GM12891 (cell line): ENCODE measurements around the gene SPDYE1.
"Not testable (repeated sequence)": the region's sequence is repeated elsewhere in the genome, so short reads cannot be mapped to it uniquely, and the experiment has no call there.

Experiments
- DNase-seq: peaks from one replicate; pipeline ENCODE4 v3.0.0; 2011; ENCODE audit warnings: low spot score; ENCODE audit not compliant: insufficient read length
- FAIRE-seq: peaks from 2 replicates; lab custom pipeline; 2011; peaks lifted over from hg19 to GRCh38; lab: Jason Lieb, UNC
- PAX5 ChIP-seq: IDR thresholded peaks from 2 replicates; pipeline ENCODE4 v1.6.1; 2011; ENCODE audit warnings: low read length, moderate library complexity, mild to moderate bottlenecking; ENCODE audit not compliant: insufficient read depth, severe bottlenecking
- POLR2A ChIP-seq: IDR thresholded peaks from 2 replicates; pipeline ENCODE4 v1.6.1; 2011; ENCODE audit warnings: low read depth, low read length, control low read depth
- POLR2AphosphoS5 ChIP-seq: IDR thresholded peaks from 2 replicates; pipeline ENCODE4 v1.6.1; 2011; ENCODE audit warnings: low read depth, low read length, control low read depth
- SPI1 ChIP-seq: IDR thresholded peaks from 2 replicates; pipeline ENCODE4 v1.6.1; 2011; ENCODE audit warnings: low read depth, low read length, control low read depth
- TAF1 ChIP-seq: IDR thresholded peaks from 2 replicates; pipeline ENCODE4 v1.6.1; 2011; ENCODE audit warnings: low read depth, low read length, control low read depth

Gene SPDYE1

DNA sequence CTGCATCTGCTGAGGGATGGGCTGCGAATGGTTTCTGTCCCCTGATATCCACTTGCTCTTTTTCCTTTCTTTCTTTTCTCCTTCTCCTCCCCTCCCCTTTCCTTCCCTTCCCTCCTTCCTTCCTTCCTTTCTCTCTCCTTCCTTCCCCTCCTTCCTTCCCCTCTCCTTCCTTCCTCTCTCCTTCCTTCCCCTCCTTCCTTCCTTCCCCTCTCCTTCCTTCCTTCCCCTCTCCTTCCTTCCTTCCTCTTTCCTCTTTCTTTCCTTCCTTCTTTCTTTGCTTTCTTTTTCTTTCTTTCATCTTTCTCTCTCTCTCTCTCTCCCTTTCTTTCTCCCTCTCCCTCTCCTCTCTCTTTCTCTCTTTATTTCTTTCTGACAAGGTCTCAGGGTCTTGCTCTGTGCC, 20.2 kb upstream of the SPDYE1 start:
- FAIRE-seq: no peak
- no peak for TF ChIP-seq TAF1
- TF ChIP-seq POLR2AphosphoS5: no peak
- TF ChIP-seq PAX5: no peak
- TF ChIP-seq SPI1: no peak
- no peak for DNase-seq

DNA sequence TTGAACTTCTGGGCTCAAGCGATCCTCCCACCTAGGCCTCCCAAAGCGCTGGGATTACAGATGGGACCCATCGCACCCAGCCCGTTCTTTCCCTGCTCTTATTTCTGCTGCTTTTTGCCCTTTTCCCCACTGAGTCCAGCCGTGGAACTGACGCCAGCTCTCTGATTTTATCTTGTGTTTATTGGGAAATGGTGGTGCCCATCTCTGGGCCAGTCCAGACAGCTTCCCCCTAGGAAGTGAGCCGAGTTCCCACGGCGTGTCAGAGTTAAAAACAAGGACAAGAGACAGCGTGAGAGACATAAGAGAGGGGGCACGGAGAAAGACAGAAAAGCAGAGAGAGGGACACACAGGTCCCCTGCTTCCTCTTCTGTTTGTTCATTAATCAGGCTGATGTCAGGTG, 19.6 kb upstream of the SPDYE1 start:
- FAIRE-seq, DNase-seq: not testable (repeated sequence)

DNA sequence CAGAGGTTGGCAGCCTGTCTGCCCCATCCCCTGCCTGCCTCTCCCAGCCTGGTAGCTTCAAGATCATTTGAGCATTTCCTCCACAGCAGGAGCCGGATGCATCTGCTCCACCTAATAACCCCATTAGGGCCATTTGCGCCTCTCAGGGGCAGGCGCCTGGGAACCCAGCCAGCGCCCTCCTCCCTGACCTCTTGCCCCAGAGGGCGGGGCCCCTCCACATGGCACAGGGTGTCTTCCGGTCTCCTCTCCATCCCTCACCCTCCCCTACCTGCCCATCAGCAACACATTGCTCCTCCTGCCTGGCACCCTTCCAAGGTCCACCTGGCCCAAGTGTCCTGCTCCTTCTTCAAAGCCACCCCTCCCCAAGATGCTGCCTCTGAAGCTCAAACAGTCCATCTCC, 14.8 kb upstream of the SPDYE1 start:
- not testable (repeated sequence) for DNase-seq, FAIRE-seq

DNA sequence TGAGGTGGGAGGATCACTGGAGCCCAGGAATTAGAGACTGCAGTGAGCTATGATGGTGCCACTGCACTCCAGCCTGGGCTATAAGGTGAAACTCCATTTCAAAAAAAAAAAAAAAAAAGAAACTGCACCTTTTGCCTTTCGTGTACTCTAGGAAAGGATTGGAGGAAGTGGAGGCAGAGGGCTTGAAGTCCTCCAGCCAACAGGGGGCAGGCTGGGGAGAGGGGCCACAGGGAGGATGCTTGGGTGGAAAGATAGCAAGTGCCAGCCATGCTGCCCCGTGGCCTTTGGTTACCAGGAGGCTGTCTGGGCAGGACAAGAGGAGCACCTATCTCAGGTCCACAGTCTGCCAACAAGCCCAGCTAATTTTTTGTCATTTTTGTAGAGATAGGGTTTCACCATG, 14.0 kb upstream of the SPDYE1 start:
- DNase-seq, FAIRE-seq: not testable (repeated sequence)

DNA sequence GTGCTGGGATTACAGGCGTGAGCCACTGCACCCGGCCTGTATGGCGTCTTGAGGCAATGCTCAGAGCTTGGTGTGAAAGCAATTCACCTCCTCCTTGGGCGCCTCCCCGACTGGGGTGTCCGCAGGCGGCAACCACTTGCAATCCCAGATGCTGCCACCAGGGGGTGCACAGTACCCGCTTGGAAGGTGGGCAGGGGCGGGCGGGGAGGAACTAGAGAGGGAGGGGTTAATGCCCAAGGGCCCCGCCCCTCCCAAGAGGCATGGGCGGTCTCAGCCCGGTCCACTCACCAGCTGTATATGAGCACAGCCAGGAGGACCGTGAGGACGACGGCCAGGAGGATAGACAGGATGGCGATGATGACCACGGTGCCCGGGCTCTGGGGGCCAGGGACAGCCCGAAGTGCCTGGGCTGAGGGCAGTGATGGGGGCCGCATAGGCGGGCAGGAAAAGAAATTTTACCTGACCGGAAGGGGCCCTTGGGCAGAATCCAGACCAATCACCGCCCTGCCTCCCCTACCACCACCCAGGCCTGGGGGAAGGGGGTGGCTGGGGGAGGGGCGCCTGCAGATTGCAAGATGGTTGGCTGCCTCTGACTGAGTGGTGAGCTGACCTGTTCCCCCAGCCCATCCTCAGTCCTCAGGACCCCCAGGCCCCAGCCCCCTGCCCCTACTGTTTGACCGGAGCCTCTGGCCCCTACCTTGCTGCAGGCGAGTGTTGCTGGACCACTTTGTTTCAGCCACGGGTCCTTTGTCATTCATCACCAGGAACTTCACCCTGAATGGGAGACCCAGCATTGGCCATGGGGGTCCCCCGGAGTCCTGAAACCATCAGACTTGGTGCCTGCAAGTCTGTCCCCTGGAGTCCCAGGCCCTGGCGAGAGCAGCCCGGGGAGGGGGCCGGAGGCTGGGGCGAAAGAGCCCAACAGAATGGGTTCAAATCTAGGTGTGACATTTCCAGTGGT, 11.5 kb upstream of the SPDYE1 start:
- DNase-seq: peak; percentile 59
- FAIRE-seq: not testable (repeated sequence)

DNA sequence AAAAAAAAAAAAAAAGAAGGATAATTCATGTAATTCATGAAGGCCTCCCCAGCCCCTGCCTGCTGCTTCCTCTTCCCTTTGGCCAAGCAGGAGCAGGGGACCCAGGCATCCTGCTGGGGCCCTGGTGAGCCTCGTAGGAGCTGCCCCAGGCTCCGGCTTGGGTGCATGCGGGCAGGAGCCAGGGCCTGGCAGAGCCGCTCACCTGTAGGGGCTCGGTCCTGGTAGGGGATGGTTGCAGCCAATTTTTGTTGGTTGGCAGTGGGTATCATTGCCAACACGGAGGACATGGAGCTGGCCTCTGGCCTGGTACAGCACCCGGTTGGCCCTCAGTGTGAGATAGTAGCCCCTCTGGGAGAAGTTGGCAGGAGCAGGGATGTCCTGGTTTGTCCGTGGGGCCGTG, 10.2 kb upstream of the SPDYE1 start:
- not testable (repeated sequence) for FAIRE-seq, DNase-seq

DNA sequence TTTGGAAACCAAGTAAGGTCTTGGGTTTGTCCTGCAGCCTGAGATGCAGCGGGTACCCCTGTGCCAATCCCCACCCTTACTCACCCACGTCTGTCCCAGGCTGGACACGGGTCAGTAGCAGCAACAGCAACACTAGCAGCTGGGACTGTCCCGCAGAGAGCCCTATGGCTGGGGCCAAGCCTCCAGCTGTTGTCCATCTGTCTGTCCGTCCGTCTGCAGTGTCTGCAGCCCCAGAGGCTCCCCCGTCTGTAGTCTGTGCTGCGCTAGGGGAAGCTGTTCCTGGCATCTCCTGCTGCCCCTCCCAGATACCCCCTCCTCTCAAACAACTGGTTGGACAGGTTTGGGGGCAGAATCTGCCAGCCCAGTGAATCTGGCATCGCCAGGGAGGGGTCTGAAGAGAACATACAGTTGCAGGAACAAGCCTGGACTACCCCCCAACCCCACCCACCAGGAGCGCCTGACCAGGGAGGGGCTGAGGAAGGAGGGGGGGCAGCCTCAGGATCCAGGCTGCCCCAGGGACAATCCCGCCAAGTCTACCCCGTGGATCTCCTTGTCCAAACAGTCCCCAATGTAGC, 7.6 kb upstream of the SPDYE1 start:
- not testable (repeated sequence) for FAIRE-seq, DNase-seq

DNA sequence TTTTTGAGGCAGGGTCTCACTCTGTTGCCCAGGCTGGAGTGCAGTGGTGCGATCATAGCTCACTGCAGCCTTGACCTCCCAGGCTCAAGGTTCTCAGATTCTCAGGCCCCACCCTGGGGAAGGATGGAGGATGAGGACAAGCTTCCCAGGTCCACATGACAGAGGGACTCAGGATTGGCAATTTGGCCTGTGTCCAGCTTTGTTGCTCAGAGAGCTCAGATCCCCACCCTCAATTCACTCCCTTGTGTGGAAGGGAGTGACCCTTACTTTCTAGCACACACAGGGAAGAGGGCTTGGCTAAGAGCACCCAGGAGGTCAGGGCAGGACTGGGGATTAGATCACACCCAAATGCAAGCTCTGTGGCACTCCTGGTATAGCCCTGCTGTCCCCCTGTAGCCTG, 6.9 kb upstream of the SPDYE1 start:
- not testable (repeated sequence) for DNase-seq, FAIRE-seq

DNA sequence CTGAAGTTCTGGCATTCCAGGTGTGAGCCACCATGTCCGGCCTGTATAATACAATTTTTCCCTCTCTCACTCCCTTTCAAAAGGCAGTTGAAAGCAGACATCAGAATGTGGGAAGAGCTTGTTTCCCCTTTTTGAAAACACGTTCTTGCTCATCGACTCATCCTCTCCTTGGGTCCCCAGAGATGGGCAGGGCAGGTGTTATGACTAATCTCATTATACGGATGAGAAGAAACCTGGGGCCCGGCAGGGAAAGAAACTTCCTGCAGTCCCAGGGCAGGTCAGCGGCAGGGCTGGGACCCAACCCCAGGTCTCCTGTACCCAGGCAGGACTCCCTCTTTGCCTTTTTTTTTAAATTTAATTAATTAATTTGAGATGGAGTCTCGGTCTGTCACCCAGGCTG, 4.8 kb upstream of the SPDYE1 start:
- not testable (repeated sequence) for FAIRE-seq, DNase-seq

DNA sequence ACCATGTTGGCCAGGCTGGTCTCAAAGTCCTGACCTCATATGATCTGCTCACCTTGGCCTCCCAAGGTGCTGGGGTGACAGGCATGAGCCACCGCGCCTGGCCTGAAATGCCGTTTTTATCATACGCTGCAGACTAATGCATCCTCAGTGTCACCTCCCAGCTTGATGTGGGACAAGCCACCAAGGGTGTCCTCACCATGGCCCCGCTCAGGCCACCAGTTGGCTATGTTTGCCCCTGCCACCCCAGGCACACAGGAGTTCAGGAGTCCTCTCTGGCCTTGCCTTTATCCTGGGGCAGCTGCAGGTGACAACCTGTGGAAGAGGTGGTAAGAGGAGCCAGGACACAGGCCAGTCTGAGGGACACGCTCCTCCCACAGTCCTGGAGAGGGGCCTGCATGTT, 3.0 kb upstream of the SPDYE1 start:
- not testable (repeated sequence) for DNase-seq, FAIRE-seq

DNA sequence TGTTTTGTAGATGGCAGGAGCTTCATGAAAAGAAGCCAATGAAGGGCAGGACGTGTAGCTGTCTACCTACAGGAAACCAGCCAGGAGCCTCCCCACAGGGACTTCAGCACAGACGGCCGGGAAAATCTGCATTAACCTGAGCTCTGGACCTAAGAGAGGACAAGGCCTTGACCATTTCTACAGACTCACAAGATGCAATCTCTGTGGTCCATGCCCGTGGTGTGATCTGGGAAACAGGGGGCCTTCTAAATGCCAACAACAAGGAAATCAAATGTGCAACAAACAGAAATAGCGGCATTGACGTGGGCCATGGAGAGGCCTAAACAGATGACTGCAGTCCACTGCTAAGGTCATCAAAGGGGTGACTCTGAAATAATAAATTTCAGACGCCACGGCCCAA, 14.4 kb downstream of the SPDYE1 start:
- not testable (repeated sequence) for DNase-seq, FAIRE-seq

DNA sequence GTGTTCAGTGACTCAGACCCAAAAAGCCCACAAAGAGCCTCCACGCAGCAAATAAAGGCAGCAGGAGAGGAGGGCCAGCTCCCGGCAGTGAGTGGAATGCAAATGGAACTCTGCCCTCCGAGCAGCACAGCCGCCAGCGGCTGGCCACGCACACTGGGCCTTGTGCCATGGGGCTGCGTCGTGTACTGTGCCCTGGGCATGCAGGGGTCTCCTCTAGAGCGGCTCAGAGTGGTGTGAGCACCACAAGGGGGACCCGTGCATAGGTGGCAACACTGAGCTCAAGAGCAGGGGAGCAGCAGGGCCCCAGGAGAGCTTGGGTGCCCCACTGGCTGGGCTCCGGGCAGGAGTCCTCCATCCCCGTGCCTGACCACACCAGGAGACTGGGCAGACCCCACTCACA, 17.4 kb downstream of the SPDYE1 start:
- not testable (repeated sequence) for DNase-seq, FAIRE-seq

DNA sequence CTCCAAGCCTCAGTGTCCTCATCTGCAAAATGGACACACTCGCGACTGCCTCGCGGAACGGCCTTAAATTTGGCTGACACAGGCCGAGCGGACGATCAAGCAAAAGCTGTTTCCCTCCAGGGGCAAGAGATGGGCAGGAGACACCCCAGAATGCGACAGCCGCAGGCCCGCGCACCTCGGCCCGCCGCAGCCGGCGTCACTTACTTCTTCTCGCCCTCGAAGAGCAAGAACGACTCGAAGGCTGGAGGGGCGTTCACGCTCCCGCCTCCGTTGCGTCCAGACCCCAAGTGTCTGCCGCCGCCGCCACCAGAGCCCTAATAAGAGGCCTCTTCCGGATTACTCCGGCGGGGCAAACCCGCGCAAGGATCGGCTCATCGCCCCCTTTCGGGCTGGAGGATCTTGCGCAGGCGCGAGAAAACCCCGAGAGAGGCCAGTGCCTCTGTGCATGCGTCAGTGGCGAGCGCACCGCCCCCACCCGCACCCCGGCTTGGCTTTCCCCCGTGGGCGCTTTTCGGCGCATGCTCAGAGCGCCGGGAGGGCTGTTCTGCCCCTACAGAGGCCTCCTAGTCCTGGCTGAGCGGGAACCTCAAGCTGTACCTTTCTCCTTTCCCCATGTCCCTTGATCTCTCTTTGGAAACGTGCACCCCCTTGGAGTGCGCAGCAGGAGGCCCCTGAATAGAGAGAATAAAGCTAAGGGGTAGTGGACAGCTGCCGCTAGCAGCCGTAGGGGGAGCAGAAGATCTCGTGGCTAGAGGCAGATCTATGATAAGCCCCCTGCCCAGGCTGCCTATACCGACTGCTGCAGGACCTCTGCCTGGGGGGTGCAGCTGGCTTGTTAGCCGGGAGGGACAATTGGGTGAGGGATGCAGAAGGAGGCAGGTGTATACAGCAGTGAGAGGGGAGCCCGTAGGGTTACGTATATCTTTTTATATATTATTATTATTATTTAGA, 21.4 kb downstream of the SPDYE1 start:
- TF ChIP-seq POLR2A: peak; percentile 78
- TF ChIP-seq POLR2AphosphoS5: peak; percentile 76
- TF ChIP-seq TAF1: peak; percentile 87
- peak; percentile 97 for DNase-seq
- FAIRE-seq: not testable (repeated sequence)

DNA sequence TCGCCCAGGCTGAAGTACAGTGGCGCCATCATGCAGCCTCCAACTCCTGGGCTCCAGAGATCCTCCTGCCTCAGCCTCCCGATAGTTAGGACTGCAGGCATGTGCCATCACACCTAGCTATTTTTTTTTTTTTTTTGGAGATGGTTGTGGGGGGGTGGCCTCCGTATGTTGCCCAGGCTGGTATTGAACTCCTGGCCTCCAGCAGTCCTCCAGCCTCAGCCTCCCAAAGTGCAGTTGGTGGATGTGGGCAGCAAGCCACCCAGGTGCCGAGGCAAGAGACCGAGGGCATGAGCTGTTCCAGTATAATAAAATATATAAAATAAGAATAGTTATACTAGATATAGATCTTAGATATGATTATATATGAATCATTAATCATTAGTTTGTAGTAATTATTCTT, 22.1 kb downstream of the SPDYE1 start:
- not testable (repeated sequence) for FAIRE-seq, DNase-seq

DNA sequence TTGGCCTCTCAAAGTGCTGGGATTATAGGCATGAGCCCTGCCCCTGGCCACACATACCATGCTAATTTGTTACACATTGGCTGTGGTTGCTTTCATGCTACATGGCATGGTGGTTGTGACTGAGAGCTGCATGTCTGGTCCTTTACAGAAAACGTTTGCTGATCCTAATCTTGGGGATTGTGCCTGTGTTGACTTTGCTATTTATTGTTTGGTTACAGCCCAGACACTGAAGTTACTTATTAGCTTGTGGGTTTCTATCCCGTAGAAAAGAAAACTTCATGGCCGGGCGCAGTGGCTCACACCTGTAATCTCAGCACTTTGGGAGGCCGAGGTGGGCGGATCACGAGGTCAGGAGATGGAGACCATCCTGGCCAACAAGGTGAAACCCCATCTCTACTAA, 24.4 kb downstream of the SPDYE1 start:
- FAIRE-seq, DNase-seq: not testable (repeated sequence)

DNA sequence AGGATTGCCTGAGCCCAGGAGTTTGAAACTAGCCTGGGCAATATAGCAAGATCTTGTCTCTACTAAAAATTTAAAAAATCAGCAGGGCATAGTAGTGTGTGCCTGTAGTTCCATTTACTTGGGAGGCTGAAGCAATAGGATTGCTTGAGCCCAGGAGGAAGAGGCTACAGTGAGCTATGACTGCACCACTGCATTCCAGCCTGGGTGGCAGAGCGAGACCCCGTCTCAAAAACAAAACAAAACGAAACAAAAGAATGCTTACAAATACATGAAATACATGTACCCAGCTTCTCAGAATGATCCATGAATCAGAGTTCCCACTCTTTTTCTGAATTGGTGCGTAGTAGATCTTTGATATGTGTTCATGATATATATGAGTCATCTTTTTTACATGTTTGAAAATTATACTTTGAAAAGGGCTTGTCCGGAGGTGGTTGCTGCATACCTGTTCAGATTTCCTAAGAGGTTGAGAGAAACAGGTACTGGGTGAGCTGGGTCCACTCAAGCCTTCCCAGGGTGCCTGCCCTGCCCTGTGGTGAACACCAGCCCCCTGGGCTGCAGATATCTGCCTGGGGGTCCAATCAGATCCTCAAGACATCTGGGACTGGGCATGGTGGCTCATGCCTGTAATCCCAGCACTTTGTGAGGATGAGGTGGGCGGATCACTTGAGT, 25.2 kb downstream of the SPDYE1 start:
- not testable (repeated sequence) for FAIRE-seq, DNase-seq

DNA sequence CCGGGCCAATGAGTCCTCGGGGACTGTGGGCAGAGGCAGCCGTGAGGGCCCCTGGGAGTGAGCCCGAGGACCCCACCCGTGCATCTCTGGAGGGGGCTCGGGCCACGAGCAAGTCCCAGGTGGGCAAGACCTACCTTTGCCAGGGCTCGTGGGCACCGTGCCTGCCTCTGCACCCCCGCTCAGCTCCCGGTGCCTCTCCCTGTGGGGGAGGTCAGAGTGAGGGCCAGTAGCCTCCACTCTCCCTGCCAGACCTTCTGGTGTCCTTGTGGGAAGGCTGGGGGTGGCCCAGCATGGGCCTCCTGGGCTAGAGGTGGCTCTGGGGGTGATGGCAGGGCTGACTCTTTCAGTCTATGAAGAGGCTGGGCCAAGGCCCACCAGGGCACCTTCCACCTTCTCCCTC, 31.7 kb downstream of the SPDYE1 start:
- not testable (repeated sequence) for FAIRE-seq, DNase-seq

DNA sequence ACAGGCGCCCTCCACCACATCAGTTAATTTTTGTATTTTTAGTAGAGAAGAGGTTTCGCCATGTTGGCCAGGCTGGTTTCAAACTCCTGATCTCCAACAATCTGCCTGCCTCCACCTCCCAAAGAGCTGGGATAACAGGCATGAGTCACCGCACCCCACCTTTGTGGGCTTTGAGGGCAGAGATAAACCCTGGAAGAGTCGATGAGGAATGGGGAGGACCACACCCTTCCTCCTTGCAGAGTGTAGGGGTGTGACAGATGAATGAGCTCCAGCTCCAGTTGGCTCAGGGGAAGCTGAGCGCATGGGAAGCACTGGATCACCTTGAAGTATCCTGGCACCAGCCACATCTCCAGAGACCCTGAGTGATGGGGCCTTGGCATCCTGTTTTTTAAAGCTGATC, 32.3 kb downstream of the SPDYE1 start:
- not testable (repeated sequence) for FAIRE-seq, DNase-seq
